Neuron (in vitro differentiated cells): ENCODE measurements around the gene PURB.
"Not testable (repeated sequence)": the region's sequence is repeated elsewhere in the genome, so short reads cannot be mapped to it uniquely, and the experiment has no call there.

Source experiments
- H2AFZ ChIP-seq: one replicate; pipeline ENCODE4 v1.6.1; 2013; ENCODE audit warnings: low read depth, mild to moderate bottlenecking, inconsistent platforms, low read length, moderate library complexity
- H3K27me3 ChIP-seq: one replicate; pipeline ENCODE4 v1.6.1; 2013; ENCODE audit warnings: low read length; ENCODE audit not compliant: insufficient read depth
- H3K36me3 ChIP-seq: one replicate; pipeline ENCODE4 v1.6.1; 2013; ENCODE audit warnings: low read length; ENCODE audit not compliant: insufficient read depth
- H3K4me1 ChIP-seq: one replicate; pipeline ENCODE4 v1.6.1; 2013; ENCODE audit warnings: low read length; ENCODE audit not compliant: insufficient read depth
- H3K4me3 ChIP-seq: 2 replicates; pipeline ENCODE4 v1.5.1; 2013; ENCODE audit warnings: mild to moderate bottlenecking, low read length, moderate library complexity
- H3K9me3 ChIP-seq: one replicate; pipeline ENCODE4 v1.6.1; 2013; ENCODE audit warnings: low read length

The PURB gene

GRCh38 chr7:44867073-44867995 lies 18.0 kb downstream of the PURB start:
- H2AFZ ChIP-seq: no peak overlapping the region
- H3K4me1 ChIP-seq: no peaks in the 10 kb centered on the region
- H3K36me3 ChIP-seq: no peaks in the 10 kb centered on the region
- H3K27me3 ChIP-seq: no peaks in the 10 kb centered on the region
- H3K9me3 ChIP-seq: no peaks in the 10 kb centered on the region
- no peak overlapping the region for H3K4me3 ChIP-seq

DNA sequence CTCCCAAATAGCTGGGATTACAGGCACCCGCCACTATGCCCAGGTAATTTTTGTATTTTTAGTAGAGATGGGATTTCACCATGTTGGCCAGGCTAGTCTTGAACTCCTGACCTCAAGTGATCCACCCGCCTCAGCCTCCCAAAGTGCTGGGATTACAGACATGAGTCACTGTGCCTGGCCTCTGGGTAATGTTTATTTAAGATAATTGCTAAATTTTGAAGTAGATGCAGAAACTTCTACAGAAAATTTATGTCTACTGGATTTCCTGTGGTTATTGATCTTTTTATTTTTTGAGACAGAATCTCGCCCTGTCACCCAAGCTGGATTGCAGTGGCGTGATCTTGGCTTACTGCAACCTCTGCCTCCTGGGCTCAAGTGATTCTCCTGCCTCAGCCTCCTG lies 23.4 kb downstream of the PURB start:
- not testable (repeated sequence) for H2AFZ ChIP-seq, H3K4me3 ChIP-seq, H3K36me3 ChIP-seq, H3K27me3 ChIP-seq, H3K9me3 ChIP-seq, H3K4me1 ChIP-seq

- Histone ChIP-seq H3K4me1 (no peaks in the 10 kb centered on the region), H3K27me3 (no peaks in the 10 kb centered on the region), H3K4me3 (no peak overlapping the region), H2AFZ (no peak overlapping the region), H3K9me3 (no peaks in the 10 kb centered on the region), H3K36me3 (no peaks in the 10 kb centered on the region)
Observed at GRCh38 chr7:44858161-44858560, 27.2 kb downstream of the PURB start.

- Histone ChIP-seq H3K4me3 (no peak overlapping the region), H3K36me3 (no peaks in the 10 kb centered on the region), H3K27me3 (no peaks in the 10 kb centered on the region), H3K4me1 (no peaks in the 10 kb centered on the region), H2AFZ (no peak overlapping the region), H3K9me3 (no peaks in the 10 kb centered on the region)
Observed at GRCh38 chr7:44854644-44855364, 30.5 kb downstream of the PURB start.

GRCh38 chr7:44853391-44853790 lies 31.9 kb downstream of the PURB start:
- H3K4me3 ChIP-seq: no peak overlapping the region
- H3K36me3 ChIP-seq: no peaks in the 10 kb centered on the region
- peaks cover 6% of the 10 kb centered on the region for H3K4me1 ChIP-seq
- no peaks in the 10 kb centered on the region for H3K27me3 ChIP-seq
- no peak overlapping the region for H2AFZ ChIP-seq
- no peaks in the 10 kb centered on the region for H3K9me3 ChIP-seq

DNA sequence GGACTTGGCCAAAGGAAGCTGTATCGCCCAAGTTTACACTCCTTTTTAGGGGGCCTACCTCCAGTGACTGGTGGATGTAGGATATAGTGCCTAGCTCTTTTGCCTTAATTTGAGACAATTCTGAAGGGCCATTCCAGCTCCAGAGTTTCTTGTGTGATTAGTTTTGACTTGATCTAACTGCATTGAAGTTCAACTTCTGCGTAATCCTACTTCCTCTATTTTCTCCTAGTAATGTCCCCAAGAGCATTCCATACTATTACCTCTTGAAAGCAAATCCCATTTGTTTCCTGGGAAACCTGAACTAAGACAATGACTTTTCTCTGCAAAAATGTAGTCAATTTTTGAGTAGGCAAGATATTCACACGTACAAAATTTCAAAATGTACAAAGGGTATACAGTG lies 32.7 kb downstream of the PURB start:
- peaks cover 6% of the 10 kb centered on the region for H3K4me1 ChIP-seq
- H3K4me3 ChIP-seq: no peak overlapping the region
- H3K9me3 ChIP-seq: no peaks in the 10 kb centered on the region
- H3K36me3 ChIP-seq: no peaks in the 10 kb centered on the region
- no peak overlapping the region for H2AFZ ChIP-seq
- no peaks in the 10 kb centered on the region for H3K27me3 ChIP-seq

DNA sequence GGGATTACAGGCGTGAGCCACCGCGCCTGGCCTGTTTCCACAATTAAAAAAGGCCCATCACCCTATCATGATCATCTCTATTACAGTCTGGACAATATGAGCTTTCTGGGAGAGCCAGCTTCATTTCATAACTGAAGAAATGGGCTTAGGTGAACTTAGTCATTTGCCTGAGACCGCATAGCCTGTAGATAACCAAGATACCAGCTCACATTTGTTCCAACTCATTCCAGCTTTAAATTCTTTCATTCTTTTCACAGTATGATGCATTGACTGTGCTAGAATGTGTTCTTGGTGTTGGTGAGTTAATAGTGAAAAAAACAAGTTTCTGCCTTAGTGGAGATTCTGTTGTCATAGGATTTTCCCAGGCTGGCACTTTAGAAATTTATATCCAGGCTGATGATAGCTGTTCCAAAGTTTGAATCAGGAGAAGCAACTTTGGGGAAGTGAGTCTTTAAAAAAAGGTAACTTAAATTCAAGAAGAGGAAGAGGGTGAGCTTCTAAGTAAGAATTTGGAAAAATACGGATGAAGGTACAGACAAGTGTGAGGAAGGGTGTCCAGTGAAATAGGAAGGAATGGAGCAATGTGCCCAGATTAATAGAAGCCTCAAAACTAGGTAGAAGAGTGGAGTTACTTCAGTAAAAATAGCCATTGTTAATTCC lies 35.3 kb downstream of the PURB start:
- no peak overlapping the region for H3K4me3 ChIP-seq
- no peak overlapping the region for H2AFZ ChIP-seq
- no peaks in the 10 kb centered on the region for H3K27me3 ChIP-seq
- peaks cover 17% of the 10 kb centered on the region for H3K4me1 ChIP-seq
- H3K36me3 ChIP-seq: no peaks in the 10 kb centered on the region
- no peaks in the 10 kb centered on the region for H3K9me3 ChIP-seq

DNA sequence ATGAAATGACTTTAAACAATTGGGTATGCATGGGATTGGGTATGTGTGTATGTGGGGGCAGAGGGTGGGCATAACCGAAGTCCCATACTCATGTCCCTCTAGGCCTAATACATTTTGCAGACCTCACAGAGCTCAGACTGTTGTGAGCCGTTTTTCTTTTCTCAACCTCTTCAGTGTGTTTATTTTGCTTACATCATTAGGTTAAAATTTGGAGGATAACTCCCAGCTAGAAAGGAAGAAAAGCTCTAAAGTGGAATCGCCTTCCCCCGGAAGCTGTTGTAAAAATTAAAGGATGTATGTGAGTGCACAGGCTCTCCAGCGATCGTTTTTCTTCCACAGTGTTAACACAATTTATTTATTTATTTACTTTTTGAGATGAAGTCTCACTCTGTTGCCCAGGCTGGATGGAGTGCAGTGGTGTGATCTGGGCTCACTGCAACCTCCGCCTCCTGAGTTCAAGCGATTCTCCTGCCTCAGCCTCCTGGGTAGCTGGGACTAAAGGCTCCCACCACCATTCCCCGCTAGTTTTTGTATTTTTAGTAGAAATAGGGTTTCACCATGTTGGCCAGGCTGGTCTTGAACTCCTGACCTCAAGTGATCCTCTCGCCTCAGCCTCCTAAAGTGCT lies 36.0 kb downstream of the PURB start:
- Histone ChIP-seq H3K4me1 (peaks cover 17% of the 10 kb centered on the region), H2AFZ (no peak overlapping the region), H3K4me3 (peak overlapping the region; percentile 85), H3K9me3 (no peaks in the 10 kb centered on the region), H3K36me3 (no peaks in the 10 kb centered on the region), H3K27me3 (no peaks in the 10 kb centered on the region)

- Histone ChIP-seq H3K9me3 (no peaks in the 10 kb centered on the region), H2AFZ (peak within 1 kb of the TSS; percentile 77), H3K4me3 (peak within 1 kb of the TSS; percentile 97), H3K36me3 (peaks cover 1% of the 10 kb centered on the region), H3K4me1 (peaks cover 17% of the 10 kb centered on the region), H3K27me3 (no peaks in the 10 kb centered on the region)
Observed at GRCh38 chr7:44847920-44848634, 37.3 kb downstream of the PURB start, which contains the start of gene H2AZ2. Gene H2AZ2 (minus strand): TSS chr7:44848087. CDS start chr7:44847971, 116 bp downstream.

DNA sequence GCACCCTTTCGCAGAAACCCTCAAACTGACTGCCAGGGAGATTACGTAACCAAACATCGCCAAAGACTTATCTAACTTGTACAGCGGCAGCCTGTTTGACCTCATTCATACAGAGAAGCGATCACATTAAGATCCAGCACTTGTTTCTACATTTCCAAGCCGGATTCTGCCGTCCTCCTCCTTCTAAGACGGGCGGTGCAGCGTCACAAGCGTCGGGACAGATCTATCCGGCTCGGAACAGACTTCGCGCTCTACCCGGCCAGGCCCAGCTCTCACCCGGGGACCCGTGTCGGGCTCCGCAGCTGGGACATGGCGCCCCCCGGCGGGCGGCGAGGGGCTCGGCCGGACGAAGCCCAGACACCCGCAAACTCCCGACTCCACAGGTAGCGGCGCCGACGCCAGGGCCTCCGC lies 37.8 kb downstream of the PURB start:
- no peaks in the 10 kb centered on the region for H3K27me3 ChIP-seq
- H3K9me3 ChIP-seq: no peaks in the 10 kb centered on the region
- H3K4me1 ChIP-seq: peaks cover 17% of the 10 kb centered on the region
- peak overlapping the region; percentile 97 for H3K4me3 ChIP-seq
- H3K36me3 ChIP-seq: peaks cover 4% of the 10 kb centered on the region
- H2AFZ ChIP-seq: peak overlapping the region; percentile 23

GRCh38 chr7:44846816-44847508 lies 38.4 kb downstream of the PURB start:
- H3K4me3 ChIP-seq: peak overlapping the region; percentile 97
- peaks cover 17% of the 10 kb centered on the region for H3K4me1 ChIP-seq
- peak overlapping the region; percentile 23 for H2AFZ ChIP-seq
- H3K27me3 ChIP-seq: no peaks in the 10 kb centered on the region
- no peaks in the 10 kb centered on the region for H3K9me3 ChIP-seq
- H3K36me3 ChIP-seq: peaks cover 10% of the 10 kb centered on the region

- Histone ChIP-seq H3K4me3 (peak overlapping the region; percentile 97), H3K4me1 (peaks cover 17% of the 10 kb centered on the region)
- H3K27me3 ChIP-seq: not testable (repeated sequence)
Observed at GRCh38 chr7:44846390-44846789, 38.9 kb downstream of the PURB start.

More at GRCh38 chr7:44846390-44846789, 38.9 kb downstream of the PURB start:
- peaks cover 15% of the 10 kb centered on the region for H3K36me3 ChIP-seq
- H2AFZ ChIP-seq, H3K9me3 ChIP-seq: not testable (repeated sequence)
